GM19099 (cell line): ENCODE data around the gene ESRRB.

Source experiments
- POLR2A ChIP-seq: IDR thresholded peaks from 3 replicates; pipeline ENCODE4 v1.6.1; 2011; ENCODE audit warnings: low read depth; ENCODE audit not compliant: insufficient read length; ENCODE audit errors: extremely low read depth

The ESRRB gene

DNA sequence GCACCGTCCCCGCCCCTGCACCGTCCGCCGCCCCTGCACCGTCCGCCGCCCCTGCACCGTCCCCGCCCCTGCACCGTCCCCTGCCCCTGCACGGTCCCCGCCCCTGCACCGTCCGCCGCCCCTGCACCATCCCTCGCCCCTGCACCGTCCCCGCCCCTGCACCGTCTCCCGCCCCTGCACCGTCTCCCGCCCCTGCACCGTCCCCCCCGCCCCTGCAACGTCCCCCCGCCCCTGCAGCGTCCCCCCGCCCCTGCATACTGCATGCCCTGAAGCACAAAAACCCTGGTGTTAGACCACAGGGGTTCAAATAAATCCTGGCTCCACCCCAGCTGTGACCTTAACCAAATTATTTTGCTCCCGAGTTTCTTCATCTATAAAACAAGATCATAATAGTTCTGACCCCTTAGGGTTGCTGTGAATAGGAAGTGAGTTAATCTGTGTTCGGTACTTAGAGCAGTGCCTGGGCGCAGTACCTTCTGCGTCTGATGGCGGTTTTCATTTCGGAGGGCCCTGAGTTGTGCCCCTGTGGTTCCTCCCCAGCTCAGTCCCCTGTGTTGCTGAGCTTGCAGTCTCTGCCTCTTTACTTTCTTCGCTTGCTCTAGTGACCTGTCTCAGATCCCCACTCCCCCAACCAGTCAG lies 38.1 kb downstream of the ESRRB start:
- TF ChIP-seq POLR2A = no peak

- no peak for TF ChIP-seq POLR2A
These were observed 43.5 kb downstream of the ESRRB start for GRCh38 chr14:76419399-76419798.

DNA sequence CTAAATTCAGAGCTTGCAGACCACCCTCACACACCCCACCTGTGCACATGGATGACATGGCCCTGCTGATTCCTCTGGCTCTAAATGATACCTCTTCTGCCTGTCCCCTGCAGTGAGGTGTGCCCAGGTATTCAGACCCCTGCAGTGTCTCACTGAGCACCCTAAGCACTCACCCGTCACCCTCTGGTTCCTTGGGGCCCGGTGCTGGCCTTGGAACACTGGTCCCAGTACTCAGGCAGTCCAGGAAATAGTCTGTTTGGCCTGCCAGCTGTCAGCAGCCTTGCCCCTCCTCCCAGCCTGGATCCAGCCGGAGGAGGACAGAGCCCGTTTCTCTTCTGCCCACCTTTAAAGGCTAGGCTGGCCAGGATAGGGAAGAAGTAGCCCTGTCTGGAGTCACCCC lies 44.9 kb downstream of the ESRRB start:
- no peak for TF ChIP-seq POLR2A

- no peak for TF ChIP-seq POLR2A
These were observed 45.7 kb downstream of the ESRRB start for GRCh38 chr14:76421662-76422061.

- TF ChIP-seq POLR2A = no peak
These were observed 46.7 kb downstream of the ESRRB start for GRCh38 chr14:76422662-76423061.

DNA sequence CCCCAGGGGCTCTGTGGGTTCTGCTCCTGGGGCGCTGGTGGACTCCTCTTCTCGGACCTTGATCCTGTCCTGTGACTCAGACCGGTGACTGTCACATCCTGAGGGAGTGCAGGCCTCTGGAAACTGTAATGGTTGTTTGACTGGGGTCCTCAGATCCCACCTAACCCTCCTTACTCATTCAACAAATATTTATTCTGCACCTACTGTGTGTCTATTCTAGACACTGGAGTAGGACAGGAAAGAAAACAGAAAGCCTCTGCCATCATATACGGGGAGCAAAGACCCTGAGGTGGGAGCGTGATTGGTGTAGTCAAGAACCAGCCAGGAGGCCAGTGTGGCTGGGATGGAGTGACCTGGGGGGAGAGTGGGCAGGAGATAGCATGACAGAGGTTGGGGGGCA lies 47.6 kb downstream of the ESRRB start:
- TF ChIP-seq POLR2A = no peak

- no peak for TF ChIP-seq POLR2A
These were observed 48.4 kb downstream of the ESRRB start for GRCh38 chr14:76424359-76424758.

GRCh38 chr14:76426161-76426696 lies 50.3 kb downstream of the ESRRB start:
- TF ChIP-seq POLR2A = no peak

DNA sequence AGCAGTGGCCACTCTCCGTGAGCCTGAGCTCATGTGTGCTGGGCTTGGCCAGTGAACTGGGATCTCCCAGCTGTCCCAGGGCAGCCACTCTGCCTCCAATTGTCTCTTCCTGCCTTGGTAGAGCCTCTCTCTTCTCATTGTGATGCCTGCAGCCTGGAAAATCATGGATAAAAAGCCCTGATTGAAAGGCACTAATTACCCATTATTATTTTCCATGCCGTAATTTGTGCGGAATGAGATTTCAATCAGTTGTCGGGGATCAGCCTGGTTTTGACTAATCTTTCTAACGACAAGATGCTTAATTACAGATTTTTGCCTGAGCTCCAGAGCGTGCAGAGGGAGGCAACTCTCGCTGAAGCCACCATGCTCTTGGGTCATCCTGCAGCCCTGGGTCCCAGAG lies 52.7 kb downstream of the ESRRB start:
- no peak for TF ChIP-seq POLR2A

GRCh38 chr14:76430017-76430416 lies 54.1 kb downstream of the ESRRB start:
- TF ChIP-seq POLR2A = no peak

DNA sequence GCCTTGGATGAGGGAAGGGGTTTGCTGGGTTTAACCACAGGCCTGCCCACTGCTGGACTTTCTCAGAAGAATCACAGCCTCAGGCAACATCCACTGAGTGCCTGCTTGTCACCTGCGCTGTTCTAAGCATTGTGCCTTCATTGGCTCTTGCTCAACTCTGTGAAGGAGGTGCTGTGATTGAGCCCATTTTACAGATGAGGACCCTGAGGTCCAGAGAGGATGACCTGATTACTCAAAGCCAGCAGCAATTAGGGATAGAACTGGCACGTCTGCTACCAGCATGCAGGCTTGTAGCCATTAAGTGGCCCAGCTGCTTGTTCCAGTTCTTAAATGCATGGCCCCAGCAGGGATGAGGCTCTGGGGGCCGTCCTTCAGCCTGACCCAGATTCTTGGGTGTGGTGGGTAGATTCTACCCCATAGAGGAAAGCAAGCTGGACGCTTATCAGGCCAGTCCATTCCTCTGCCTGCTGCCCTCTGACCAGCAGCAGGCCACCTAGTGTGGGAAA lies 54.6 kb downstream of the ESRRB start:
- TF ChIP-seq POLR2A = no peak

GRCh38 chr14:76431538-76431937 lies 55.6 kb downstream of the ESRRB start:
- TF ChIP-seq POLR2A = no peak

DNA sequence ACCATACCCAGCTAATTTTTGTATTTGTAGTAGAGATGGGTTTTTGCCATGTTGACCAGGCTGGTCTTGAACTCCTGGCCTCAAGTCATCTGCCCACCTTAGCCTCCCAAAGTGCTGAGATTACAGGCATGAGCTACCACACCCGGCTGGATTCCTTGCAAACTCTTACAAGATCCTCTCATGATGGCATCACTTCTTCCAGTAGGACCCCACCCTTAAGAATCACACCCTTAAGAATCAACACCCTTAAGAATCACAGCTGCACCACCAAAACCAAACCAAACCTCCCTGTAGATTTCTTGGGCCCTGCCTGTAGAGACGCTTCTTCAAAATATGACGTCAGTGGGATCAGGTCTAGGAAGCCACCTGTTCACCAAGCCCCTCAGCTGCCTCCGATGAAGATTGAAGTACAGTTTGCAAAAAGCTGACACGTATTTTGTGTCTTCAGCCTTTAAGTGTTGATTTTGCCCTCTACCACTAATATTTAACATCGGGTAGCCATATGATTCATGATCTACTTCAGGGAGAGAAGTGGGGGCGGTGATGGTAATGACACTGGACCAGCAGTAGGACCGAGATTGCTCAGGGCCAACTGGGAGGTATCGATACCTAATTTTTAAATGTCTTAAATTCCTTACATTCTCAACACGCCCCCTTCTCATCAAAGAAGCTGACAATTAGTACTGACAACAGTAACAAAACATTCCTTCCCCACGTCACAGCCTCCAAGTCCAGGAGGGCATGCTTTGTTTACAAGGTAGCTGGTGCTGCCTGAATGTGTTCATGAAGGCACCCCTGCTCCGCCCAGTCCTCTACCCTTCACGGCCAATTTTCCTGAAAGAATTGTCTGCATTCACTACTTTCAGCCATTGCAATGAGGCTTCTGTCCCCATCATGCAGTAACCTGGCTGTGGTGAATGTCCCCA lies 57.2 kb downstream of the ESRRB start:
- no peak for TF ChIP-seq POLR2A

DNA sequence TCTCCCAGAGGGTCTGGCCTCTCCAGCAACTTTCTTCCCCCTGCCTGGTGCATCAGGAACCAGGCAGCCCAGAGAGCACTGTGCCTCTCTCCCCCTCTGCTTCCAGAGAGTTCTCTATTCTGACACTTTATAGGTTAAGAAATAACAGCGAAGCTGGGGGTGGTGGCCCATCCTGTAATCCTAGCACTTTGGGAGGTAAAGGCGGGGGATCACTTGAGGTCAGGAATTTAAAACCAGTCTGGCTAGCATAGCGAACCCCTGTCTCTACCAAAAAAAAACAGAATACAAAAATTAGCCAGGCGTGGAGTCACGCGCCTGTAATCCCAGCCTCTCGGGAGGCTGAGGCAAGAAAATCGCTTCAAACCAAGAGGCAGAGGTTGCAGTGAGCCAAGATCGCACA lies 58.3 kb downstream of the ESRRB start:
- no peak for TF ChIP-seq POLR2A

- TF ChIP-seq POLR2A = no peak
These were observed 63.4 kb downstream of the ESRRB start for GRCh38 chr14:76439237-76439775.
